GM19043 (cell line): ENCODE measurements around the gene TPO.
"Not testable (repeated sequence)": the region's sequence is repeated elsewhere in the genome, so short reads cannot be mapped to it uniquely, and the experiment has no call there.

Experiments
- ATAC-seq: cut with Tn5 transposase; IDR thresholded peaks from one replicate; pipeline ENCODE4 v1.9.1; 2021; ENCODE audit warnings: low read depth; ENCODE audit not compliant: unreplicated experiment

TPO gene

DNA sequence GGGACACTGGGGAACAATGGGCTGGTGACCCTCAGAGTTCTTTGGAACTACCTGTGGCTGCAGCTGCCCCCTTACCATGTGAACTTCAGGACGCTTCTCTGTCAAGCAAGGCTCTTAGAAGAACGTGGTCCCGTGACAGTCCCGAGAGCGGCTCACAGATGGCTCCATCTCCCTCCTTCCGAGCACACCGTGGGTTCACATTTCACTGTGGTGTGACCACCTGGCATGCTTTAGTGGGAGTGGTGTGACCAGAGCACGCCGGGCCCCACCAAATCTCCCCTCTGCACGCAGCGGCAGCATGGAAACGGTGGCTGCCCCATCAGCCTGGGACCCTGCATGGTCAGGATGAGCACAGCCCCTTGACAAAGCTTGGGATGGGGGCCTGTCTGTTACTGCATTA lies 9.7 kb upstream of the TPO start:
- no peak for ATAC-seq

- no peak for ATAC-seq
Measured at GRCh38 chr2:1405124-1405523, 8.1 kb upstream of the TPO start.

GRCh38 chr2:1405967-1406366 lies 7.3 kb upstream of the TPO start:
- no peak for ATAC-seq

DNA sequence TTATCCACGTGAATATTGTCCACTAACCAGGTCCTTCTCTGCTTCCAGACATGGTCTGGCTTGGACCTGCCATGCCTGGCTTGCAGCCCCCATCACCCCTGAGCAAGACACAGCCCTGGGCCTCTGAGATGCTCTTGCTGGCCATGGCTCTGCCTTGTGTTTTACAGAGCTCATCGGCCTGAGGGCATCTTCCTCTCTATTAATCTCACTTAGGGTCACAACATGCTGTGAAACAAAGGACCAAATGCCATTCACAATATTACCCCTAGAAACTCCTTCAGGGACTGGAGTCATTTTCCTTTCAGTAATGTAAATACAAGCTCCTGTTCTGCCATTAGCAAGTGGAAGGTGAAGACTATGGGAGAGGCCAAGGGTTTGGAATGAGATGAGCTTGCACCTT lies 6.8 kb upstream of the TPO start:
- no peak for ATAC-seq

DNA sequence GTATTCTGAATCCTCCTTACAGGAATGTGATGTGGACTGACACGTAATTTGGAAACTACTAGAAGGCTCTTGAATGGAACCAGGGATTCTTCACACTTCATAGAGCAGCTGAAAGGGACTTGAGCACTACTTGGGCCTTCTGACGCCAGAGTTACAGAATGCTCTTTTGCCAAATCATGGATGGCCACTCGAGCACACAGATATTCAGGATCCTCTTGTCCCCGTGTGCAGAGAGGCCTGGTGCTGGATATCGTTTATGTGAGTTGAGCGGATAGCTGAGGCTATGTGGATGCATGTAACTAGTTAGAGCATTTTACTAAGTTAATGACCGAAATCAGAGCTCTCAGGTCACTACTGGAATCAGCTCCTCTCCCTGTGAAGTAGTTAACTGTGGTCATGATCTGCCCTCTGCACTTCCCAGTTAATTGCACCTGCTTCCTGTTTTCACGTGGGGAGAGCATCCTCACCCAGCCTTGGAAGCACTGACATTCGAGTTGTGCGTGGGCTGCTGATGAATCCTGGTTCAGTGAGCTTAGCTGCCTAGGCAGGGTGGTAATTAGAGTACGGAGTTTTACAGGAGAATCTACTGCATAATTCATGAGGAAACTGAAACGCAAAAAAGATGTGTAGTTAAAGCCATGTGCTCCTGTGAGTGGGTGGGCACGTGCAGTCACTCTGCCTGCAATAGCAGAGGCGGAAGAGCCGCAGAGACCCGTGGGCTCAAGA lies 5.2 kb upstream of the TPO start:
- ATAC-seq: no peak

DNA sequence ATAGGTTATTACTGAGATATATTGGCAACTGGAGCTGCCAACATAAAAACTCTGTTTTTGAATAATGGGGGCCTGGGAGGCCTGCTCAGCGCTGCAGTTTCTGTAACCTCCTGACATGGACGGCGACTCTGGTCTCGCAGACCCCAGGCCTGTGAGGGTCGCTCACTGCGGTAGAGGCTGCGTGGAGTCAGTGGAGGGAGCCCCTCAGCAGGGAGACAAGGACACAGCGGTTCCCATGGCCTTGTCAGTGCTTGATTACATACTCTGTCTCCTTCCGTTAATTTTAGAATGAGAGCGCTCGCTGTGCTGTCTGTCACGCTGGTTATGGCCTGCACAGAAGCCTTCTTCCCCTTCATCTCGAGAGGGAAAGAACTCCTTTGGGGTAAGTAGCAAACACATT lies 858 bp downstream of the TPO start:
- ATAC-seq: no peak

- not testable (repeated sequence) for ATAC-seq
Measured at GRCh38 chr2:1414901-1415300, 1.6 kb downstream of the TPO start.

DNA sequence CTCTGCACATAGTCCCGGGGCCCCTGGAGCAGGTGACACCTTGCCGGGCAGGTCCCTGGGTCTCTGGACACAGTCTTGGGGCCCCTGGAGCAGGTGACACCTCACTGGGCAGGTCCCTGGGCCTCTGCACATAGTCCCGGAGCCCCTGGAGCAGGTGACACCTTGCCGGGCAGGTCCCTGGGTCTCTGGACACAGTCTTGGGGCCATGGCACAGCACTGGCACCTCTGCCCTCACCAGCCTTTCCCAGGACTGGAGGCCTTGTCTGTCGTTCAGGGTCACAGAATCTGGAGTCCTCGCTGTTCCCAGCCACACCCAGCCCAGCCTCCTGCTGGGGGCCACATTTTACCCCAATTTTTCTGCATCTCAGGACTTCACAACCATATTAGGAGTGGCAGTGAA lies 2.2 kb downstream of the TPO start:
- no peak for ATAC-seq

DNA sequence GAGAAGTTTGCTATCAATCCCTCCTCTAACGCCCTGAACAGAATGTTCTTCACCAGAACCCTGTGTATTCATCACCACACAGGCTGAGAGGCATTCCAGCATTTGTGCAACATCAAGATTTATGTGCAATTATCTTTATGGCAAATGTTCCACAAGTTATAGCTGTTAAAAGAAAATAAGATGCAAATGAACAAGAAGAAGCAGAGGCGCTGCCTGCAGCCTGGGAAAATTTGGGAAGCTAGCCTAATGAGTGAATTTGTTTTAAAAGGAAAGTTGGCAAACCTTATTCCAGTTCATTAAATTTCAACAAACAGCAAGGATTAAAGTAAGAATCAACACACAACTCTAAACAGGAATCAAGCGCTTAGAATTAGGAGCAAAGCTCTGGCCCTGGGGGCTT lies 5.3 kb downstream of the TPO start:
- no peak for ATAC-seq

DNA sequence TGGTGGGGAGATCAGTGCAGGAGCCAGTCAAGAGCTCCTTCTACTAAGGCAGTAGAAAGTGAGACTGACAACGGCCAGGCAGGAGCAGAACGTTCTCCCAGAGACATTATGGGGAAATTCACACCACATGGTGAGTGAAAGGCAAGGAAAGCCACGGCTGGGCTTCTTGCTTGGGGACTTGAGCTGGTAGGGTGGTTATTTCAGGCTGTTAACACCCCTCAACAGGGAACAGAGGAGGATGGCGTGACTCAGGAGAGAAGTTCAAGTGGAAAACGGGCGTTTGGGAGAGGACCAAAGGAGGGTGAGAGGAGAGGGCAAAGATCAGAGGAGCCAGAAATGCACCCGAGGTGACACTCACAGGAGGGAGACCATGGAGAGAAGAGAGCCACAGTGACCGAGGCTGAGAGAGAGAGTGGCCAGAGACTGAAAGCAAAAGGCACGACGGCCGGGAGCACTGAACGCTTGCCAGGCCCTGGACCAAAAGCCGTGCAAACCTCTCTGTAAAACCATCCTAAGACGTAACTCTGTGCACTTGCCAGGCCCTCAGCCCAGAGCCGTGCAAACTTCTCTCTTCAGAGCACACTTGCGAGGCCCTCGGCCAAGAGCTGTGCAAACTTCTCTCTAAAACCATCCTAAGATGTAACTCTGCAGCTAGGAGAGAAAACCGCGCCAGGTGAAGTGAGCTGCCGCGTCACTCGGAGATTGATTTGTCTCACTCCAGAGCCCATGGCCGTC lies 7.7 kb downstream of the TPO start:
- ATAC-seq: no peak

- ATAC-seq: no peak
Measured at GRCh38 chr2:1421731-1422130, 8.5 kb downstream of the TPO start.

DNA sequence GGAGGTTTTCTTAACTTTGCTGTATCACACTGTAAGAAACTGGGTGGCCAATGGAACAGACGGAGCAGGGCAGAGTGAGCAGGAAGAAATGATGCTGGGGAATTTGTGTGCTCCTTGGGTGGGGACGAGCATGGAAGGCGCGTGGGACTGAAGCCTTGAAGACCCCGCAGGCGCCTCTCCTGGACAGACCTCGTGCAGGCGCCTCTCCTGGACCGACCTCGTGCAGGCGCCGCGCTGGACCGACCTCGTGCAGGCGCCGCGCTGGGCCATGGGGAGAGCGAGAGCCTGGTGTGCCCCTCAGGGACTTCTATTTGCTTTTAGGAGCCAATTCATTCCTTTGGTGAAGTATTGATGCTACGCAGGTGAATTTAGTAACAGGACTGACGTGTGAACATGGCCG lies 8.9 kb downstream of the TPO start:
- no peak for ATAC-seq

GRCh38 chr2:1422716-1423285 lies 9.5 kb downstream of the TPO start:
- ATAC-seq: no peak

GRCh38 chr2:1427086-1427485 lies 13.8 kb downstream of the TPO start:
- ATAC-seq: no peak

GRCh38 chr2:1429895-1430294 lies 16.6 kb downstream of the TPO start:
- no peak for ATAC-seq

GRCh38 chr2:1430491-1430890 lies 17.2 kb downstream of the TPO start:
- ATAC-seq: no peak

DNA sequence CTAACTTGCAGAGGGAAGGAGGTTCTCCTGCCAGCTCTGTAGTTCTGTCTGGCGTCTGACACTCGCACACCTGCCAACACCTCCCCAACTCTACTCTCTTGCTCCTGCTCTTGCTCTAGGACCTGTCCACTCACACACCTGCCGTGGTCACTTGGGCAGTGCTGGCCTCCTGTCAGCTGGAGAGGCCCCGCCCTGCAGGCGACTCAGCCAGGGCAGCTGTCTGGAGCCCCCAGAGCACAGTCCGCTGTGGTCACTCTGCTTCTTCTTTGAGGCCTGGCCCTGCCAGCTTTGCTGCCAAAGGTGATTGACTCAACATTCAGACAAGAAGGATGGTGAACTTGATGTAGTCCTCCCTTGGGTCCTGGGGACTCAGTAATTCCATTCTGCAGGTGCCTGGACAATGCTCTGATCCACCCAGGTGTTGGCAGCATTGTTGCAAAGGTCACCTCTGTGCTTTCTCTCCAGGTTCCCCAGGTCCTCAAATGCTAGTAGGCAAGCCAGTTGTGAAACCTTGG lies 18.7 kb downstream of the TPO start:
- ATAC-seq: no peak

DNA sequence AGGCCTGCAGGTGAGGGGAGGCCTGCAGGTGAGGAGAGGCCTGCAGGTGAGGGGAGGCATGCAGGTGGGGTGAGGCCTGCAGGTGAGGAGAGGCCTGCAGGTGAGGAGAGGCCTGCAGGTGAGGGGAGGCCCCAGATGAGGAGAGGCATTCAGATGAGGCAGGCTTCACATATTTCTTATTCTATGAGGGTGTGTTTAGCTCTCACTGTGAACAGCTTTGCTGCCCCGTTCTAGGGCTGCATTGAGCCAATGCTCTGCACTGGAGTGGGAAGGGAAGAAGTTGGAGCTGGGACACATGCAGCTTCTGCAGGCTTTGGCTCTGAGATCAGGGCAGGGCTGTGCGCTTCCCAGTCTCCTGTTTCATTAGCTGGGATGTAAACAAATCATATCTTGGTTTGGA lies 19.5 kb downstream of the TPO start:
- no peak for ATAC-seq

DNA sequence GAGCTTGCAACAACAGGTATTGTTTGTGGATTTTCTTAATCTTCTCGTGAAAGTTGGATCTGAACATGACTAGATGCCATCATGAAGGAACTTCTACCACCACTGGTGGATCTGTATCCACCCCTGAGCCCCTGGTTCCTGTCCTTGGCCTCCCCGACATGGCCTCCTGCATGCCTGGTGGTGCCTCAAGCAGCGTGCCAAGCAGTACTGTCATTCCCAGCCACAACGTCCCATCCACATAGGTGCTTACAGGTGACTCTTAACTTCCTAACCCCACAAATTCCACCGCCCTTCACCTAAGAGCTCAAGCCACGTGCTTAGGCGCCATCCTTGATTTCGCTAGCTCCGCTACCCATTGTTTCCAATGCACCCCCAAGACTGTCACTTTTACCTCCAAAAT lies 23.1 kb downstream of the TPO start:
- no peak for ATAC-seq

GRCh38 chr2:1437101-1437500 lies 23.8 kb downstream of the TPO start:
- no peak for ATAC-seq

DNA sequence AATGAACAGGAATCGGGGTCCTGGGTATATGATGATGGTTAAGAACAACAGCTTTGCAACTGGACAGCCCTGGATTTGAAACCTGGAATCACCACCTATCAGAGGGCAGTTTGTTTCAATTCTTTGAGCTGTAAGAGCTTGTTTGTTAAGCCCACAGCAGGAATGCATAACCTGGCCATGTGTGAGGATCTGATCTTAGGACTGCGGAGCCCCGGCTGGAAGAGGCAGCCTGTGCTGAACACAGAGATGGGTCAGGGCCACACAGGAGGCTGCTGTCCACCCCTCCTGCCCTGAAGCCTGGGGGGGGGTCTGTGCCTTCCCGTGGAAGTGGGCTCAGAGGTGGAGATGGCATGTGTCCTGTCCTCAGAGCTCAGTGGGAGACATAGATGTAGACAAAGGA lies 24.3 kb downstream of the TPO start:
- ATAC-seq: no peak

DNA sequence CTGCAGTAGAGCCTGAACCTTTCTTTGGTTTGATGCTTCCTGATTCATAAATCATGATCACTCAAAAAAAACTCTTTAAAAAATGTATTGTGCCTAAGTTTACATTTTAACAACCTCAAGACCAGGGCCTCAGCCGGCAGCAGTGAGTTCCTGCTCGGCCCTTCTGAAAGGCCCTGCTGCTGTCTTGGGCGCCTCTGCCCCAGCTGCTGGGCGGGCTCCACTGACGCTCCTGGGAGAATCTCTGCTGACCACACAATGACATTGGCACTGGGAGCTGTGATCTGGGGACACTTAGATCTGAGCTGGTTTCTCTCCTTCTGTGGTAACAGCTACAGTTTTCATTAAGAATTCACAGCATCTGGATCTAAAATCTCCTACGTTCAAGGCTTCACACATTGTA lies 25.7 kb downstream of the TPO start:
- ATAC-seq: no peak
